Measurements from ENCODE around the gene WDR11.
"Not testable (repeated sequence)": the region's sequence is repeated elsewhere in the genome, so short reads cannot be mapped to it uniquely, and the experiment has no call there.

The WDR11 gene

DNA sequence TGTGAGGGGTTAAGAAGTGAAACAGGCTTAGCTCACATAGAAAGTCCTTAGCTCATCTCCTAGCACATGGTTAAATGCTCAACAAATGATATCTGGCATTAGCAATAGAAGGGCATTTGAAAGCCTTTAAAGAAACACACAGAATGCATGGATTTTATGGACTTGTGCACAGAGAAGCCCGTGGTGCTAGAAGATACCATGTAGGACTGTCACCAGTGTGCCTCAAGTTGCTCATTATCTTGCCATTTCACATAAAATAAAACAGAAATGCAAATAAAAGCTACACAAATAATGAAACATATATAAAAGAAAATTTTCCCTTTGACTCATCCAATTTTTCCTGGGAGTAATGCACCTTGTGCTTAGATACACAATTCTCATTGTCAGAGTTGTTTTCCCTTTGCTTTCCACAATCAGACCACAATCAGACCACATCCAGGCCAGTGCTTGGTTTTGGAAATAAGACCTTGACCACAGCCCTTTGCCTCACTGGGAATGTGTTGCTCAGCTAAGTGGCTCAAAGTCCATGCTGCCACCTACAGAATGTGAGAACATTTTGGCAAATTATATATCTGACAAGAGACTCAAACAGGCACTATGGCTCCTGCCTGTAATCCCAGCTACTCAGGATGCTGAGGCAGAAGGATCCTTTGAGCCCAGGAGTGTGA lies 9.5 kb upstream of the WDR11 start:
- DNase-seq = no peak

DNA sequence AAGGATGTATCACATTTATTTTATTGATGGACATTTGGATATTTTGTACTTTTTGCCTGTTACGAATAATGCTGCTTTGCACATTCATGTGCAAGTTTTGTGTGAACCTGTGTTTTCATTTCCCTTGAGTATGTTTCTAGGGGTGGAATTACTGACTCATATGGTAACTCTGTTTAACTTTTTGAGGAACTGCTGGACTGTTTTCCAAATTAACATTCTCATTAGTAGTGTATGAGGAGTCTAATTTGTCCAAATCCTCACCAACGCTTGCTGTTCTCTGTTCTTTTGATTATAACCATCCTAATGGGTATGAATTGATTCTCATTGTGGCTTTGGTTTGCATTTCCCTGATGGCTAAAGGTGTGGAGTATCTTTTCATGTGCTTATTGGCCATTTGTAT lies 3.2 kb downstream of the WDR11 start:
- no peak for DNase-seq

DNA sequence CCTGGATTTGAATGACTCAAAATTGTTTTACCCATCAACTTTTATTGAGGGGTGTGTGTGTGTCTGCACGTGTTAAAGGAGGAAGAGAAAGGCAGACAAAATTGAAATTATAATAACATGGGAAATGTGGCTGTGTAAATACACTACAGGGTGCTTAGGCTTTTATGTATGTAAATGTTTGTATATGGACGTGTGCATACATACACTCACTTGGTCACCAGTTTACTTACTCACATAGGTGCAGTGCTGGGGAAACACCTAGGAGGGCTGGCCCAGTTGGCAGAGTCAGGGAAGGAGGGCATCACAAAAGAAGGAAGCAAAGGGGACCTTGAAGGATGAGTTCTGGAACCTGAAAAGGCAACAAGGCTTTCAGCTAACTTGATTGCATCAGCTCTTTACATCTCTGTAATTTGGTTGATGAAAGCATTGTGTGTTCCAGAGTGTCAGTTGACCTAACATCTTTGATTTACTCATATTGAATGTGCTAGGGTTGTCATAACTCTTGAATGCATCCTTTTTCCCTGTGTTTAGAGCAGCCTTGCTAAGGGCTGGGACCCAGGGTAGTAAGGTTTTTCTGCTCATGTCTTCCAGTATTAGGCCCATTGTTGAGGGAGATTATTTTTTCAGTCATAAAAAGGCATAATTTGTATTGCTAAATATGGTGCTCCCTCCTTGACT lies 10.2 kb downstream of the WDR11 start:
- no peak for DNase-seq

DNA sequence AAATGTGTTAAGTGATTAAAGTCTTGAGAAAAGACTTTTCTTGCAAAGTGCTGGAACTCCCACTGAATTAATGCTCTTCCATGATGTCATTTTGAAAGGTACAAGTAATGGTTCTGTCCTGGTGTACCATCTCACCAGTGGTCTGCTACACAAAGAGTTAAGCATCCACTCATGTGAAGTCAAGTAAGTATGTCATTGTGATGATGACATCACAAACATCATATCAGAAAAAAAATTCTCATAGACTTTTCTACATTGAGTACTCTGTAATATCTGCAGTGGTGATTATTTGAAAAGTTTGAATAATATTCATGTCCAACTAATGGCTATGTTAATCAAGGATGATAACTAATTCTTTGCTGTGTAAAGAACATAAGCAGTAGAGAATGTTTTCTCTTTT lies 22.6 kb downstream of the WDR11 start:
- DNase-seq = no peak

DNA sequence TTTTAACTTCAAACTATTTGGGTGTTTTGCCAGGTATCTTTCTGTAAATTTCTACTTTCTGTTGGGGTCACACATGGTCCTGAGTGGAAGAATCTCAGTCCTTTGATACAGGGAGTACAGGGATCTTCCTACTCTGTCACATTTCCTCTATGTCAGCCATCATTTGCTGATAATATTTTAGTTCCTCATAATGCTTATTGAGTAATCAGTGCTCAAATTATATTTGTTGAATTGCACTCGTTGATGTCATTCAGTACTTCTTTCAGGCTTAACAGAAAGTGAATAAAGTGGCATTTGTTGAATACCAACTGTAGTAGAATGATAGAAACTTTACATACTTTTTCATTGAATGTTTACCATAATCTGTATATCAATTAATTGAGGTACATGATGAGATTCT lies 31.9 kb downstream of the WDR11 start:
- DNase-seq = no peak

DNA sequence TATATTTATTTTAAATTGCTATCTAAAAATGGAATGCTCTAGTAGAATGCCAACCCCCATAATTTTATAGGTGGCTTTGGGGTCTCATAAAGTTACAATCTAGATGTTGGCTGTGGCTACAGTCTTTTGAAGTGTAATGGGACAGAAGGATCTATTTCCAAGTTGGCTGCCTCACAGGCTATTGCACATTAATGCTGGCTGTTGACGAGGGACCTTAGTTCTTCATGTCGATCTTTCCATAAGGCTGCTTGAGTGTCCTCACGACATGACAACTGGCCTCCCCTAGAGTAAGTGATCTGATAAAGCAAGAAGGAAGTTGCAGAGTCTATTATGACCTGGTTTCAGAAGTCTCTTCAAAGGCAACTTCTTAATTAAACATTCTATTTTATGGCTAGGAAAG lies 36.3 kb downstream of the WDR11 start:
- no peak for DNase-seq

DNA sequence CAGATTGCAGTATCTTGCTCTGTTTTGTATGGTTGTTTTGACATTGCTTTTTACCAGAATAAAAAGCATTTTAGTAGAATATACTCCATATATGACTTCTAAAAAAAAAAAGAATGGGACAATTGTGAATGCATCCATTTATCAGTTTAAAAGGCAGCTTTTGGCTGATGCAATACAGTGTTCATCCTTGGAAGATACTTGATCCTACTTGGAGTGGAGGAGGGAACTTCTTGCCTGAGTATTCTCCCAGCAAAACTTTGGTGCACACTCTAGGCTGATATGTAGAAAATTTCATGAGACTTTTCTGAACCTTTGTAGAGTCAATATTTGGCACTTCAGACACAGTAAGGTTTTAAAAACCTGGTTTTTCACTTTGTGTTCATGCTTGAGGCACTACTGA lies 40.2 kb downstream of the WDR11 start:
- DNase-seq = no peak

DNA sequence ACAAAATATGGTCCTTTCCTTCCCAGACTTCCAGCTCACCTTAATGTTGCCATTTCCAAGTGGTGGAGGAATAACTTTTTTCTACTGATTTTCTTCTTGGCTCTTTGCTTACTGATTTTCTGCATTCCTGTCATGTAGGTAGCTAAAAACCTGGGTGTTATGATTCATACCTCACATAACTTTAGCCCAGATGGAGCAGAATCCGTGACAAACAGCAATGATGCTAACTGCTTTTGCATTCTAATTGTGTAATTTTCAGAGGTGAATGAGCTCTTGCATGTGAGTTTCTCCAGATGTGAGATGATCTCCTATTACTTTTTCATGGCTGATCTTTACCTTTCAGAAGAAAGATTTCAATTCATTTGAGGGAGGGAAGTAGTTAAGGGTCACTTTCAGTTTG lies 43.4 kb downstream of the WDR11 start:
- no peak for DNase-seq

DNA sequence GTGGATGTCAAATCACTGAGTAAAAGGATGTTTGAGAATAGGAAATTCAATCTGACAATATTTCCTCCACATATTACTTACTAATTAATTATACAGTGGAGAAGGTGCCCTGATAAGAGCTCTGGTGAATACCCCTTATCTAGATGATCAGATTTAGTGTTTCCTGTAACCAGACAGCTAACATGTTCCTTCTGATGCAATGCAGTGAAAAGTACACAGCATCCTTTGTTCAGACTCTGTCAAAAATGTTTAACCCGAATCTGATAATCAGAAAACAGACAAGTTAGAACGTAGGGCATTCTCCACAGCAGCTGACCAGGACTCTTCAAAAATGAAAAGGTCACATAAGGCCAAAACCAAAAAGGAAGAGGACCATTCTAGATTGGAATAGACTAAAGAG lies 46.2 kb downstream of the WDR11 start:
- DNase-seq = no peak

DNA sequence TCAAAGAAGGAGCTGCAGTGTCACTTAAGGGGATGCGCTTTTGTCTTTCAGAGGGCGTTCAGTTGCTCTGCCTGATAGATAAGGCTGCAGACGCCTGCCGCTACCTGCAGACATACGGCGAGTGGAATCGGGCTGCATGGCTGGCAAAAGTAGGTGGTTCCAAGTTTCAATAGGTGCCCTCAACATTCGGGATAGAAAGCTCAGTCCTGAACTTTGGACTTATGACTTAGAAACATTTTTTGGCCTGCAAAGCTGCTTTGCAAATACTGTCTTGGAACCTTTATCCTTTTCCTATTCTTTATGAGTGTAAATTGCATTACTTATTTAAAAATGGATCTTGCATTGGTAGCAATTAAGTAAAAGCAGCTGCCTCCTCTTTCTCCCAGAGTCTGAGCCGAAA lies 54.1 kb downstream of the WDR11 start:
- no peak for DNase-seq

DNA sequence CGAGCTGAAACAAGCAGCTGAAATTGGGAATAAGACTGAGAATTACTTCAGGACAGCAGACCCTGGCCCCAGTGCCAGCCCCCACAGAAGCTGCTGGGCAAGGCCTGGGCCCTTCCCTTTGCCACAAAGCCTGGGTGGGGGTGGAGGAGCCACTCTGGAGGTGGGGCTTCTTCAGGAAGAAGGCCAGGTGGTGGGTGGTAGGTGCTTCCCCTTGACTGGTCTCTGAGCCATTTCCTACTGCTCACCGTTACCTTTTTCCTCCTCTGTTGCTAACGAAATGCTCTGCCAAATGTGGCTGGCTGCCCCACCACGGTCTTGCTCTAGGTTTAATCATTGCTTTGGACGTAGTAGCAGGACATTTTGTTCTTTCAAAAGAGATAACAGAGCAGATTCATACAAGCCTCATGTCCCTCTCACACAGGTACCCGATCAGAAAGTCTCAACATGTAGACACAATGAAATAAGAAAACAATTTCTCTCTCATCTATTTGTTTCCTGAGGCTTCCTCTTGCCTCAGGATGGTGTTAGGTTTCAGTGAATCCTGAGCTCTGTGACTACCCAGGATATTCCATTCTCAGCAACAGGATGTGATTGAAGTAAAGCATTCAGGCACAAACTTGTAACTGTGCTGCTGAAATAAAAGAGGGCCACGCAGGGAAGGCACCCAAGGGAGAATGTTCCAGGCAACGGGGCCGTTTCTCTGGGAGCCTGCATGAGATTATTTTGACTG lies 66.5 kb downstream of the WDR11 start:
- no peak for DNase-seq

DNA sequence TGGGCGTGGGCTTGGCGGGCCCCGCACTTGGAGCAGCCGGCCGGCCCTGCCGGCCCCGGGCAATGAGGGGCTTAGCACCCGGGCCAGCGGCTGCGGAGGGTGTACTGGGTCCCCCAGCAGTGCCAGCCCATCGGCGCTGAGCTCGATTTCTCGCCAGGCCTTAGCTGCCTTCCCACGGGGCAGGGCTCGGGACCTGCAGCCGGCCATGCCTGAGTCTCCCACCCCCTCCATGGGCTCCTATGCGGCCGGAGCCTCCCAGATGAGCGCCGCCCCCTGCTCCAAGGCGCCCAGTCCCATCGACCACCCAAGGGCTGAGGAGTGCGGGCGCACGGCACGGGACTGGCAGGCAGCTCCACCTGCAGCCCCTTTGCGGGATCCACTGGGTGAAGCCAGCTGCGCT lies 72.7 kb downstream of the WDR11 start:
- not testable (repeated sequence) for DNase-seq

DNA sequence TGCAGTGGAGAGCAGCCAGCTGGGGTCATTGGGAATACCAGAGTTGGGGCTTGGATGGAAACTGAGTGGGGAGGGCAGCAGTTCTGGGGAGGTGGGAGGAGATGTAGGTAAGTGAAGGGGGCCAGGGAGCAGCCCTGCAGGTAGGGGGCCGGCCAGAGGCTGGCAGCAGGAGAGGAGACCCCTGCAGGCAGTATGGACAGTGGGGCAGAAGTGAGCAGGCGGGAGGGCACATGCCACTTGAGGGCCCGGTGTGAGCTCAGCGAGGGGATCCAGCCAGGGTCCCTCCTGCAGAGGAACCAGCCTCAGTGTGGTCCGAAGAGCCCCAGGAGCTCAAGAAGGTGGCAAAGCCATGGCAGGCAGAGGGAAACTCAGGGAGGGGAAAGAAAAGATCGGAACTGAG lies 75.4 kb downstream of the WDR11 start:
- DNase-seq = no peak

DNA sequence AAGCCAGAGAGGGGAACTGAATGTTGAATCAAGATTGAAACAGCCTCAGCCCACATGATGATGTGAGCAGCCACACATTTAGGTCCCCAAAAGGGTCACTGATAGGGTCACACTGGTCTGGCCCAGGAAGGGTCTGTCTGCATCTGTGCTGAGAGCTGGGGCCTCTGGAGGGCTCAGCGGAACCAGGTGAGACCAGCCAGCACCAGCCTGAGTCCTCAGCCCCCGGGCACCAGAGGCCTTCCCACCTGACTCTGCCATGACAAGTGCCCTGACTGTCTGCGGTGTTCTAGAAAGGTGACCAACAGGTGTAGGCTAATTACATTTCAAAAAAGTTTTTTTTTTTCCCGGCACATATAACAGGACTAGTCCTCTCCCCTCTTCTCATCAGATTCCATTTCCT lies 76.2 kb downstream of the WDR11 start:
- no peak for DNase-seq

DNA sequence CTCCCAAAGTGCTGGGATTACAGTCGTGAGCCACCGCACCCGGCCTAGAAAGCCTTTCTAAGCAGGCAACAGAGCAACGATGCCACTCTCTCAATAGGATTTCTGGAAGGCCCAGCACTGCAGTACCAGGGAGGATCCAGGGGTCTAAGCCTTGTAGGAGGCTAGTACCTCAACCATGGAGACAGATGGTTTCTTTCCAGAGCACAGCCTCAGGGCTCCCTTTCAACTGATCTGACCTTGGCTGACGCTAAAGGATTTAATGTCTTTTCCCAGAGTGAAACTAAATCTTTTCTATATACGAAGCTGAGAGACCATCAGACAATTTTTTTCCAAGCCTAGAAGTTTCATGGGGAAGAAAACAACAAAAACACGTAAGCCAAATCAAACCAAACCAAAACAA lies 78.0 kb downstream of the WDR11 start:
- DNase-seq = no peak

DNA sequence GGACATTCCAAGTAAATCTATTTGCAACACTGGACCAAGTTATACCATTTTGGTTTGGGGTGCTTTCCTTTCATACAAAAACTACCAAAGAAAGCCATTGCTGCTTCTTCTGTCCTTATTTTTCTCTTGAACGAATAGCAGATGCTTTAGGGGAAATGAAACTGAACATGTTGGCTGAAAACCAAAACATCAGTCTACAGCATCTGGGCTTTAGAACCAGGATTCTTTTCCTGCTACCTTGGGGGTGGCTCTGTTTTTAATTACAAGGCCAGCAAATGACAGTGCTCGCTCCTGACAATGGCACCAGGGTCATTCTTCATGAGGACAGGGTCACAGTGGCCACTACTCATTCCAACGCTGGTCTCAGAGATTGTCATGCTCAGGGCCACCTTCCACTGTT lies 80.3 kb downstream of the WDR11 start:
- DNase-seq = no peak

DNA sequence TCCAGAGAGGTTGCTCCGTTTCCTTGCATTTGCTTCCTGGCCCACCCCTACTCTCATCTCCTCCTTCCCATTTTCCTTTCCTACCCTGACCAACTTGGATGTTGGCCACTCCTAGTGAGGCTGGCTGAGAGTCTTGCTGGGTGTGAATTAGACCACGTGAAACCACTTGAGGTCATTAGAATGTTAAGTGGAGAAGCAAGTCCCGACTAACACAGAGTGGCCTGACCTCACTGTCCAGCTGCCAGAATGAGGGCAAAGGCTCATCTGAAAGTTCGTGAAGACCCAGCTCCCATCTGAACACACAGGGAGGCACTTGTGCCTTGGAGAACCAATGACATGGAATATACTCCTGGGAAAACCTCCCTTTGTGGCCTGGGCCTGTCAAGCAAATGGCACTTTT lies 80.8 kb downstream of the WDR11 start:
- DNase-seq = no peak

DNA sequence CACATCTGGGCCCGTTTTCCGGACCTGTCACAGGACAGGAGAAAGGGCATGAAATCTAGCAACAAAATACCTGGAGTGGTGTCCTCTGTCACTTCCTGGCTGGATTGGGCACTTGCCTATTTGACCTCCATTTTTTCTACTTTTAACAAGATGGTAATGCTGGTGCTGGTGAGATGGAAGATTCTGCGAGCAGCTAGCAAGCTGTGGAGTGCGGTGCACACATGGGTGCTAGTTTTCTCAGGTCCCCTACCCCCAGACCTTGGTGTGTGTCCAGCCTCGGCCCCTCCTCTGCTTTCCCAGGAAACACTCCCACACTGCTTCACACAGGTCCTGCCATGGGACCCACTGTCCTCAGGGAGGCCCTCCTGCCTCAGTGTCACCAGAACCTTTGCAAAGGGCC lies 87.7 kb downstream of the WDR11 start:
- no peak for DNase-seq

DNA sequence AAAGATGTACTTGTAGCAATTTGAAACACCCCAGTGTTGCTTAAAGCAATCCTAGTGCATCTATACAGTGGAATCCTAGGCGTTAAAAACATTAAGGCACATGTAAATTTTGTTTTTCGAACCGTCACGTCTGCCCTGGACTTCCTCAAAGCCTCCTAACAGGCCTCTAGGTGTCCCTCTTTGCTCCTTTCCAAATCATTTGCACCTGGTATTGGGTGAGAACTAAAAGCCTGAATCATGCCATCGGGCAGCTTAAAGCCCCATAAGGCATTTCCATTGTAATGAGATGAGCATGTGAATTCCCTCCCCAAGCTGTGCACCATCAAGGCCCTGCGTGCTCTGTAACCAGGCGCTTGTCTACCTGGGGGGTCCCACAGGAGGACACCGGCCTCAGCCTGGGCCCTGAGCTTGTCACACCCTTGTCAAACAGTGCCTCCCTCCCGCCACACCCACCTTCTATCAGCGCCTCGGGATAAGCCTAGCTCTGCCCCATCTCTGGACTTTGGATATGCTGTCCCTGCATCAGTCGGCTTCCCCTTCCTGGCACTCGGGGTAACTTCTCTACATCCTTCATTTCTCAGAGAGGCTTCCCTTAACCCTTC lies 89.2 kb downstream of the WDR11 start:
- DNase-seq = no peak

DNA sequence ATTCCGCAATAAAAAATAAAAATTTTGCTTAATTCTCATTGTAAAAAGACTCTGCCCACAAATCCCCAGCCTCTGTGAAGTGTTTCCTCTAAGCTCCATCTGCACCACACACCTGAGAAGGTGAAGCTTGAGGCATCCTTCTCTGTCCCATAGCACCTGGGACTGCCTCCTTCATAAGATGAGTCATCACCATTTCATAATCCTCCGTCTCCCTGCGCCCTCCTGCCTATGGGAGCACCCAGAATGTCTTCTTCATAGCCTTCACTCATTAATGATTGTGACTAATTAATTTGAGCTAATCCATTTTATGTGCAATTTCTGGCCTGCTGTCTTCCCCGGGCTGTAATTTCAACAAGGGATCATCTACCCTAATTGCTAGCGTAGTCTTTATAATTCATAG lies 90.3 kb downstream of the WDR11 start:
- DNase-seq = no peak

DNA sequence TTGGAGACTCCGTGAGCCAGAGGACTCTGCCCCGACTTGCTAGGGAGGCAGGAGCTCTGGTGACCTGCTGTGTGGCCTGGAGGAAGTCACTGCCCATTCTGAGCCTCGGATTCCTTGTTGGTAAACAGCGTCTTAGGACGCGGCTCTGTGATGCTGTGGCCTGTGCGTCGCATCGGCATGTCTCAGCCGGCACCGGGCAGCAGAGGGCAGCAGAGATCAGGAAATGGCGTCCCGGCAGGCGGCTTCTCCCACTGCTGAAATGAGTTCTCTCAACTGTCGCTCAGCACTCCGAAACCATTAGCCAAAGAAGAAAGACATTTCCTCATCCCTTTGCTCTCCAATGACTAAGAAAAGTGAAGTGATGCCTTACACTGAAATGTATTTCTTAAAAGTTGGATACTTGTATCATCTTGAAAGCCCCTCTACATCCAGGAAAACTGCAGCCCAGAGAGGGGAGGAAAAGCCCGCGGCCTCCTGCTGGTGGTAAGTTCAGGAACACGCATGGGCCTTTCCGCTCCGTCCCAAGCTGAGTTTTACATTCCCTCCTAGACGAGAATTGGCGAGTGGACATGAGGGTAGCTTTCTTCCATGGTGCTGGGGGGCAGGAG lies 91.7 kb downstream of the WDR11 start:
- peak; percentile 24 to 28 for DNase-seq

DNA sequence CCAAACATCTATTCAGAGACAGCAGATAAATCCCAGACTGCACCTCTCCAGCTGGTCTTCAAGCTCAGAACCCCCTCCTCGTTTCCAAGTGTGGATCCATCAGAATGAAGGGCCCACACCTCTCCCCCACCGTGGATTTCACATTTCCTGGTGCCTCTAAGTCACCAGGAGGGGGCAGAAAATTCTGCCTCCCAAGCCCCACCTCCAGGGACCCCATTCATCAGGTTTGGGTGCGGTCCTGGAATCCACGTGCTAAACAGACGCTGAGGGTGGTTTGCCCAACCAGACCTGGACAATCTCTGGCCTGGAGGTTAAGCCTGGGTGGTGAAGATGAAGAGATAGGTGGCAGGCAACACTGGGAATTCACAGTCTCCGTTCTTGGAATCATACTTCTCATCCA lies 92.4 kb downstream of the WDR11 start:
- no peak for DNase-seq

DNA sequence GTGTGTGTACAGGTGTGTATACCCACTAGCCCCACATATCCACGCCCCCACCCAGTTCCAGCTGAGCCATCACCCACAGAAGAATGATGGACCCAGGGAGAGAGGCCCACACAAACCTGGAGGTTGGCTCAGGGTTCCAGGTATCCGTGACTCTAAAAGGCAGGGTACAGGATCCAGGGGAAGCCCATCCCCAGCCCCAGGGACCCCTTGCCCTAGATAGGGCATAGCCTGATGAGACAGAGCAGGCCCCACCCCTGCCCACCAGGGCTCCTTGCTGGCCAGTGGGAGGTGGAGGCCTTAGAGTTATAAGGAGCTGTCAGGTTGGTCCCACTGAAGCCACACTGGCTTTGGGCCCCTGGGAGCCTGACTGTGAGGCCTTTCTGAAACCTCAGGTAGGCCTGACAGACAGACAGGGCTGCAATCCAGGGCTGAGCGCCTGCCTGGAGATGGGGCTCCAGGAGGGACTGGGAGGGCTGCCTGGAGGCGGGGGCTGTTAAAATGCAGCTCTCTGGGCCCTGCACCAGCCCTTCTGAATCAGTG lies 93.5 kb downstream of the WDR11 start:
- no peak for DNase-seq

All from NCI-H187 (cell line).